ENCODE results near the gene SHLD2. TPM values are rescaled to one million over a fixed set of nuclear protein-coding genes. Genes with fewer than 3 reads are reported as not detected.
A peak's percentile ranks its signal among the peaks of the same experiment; 100 is the strongest.

SHLD2 gene
- total and polyA plus RNA-seq, 10 of the 15 experiments (the other 5 are each of a cell fraction or from before 2014, with no cell fraction given), result 24.5 to 45.3 (median 30.1) TPM

- TF ChIP-seq, protein P1, sequence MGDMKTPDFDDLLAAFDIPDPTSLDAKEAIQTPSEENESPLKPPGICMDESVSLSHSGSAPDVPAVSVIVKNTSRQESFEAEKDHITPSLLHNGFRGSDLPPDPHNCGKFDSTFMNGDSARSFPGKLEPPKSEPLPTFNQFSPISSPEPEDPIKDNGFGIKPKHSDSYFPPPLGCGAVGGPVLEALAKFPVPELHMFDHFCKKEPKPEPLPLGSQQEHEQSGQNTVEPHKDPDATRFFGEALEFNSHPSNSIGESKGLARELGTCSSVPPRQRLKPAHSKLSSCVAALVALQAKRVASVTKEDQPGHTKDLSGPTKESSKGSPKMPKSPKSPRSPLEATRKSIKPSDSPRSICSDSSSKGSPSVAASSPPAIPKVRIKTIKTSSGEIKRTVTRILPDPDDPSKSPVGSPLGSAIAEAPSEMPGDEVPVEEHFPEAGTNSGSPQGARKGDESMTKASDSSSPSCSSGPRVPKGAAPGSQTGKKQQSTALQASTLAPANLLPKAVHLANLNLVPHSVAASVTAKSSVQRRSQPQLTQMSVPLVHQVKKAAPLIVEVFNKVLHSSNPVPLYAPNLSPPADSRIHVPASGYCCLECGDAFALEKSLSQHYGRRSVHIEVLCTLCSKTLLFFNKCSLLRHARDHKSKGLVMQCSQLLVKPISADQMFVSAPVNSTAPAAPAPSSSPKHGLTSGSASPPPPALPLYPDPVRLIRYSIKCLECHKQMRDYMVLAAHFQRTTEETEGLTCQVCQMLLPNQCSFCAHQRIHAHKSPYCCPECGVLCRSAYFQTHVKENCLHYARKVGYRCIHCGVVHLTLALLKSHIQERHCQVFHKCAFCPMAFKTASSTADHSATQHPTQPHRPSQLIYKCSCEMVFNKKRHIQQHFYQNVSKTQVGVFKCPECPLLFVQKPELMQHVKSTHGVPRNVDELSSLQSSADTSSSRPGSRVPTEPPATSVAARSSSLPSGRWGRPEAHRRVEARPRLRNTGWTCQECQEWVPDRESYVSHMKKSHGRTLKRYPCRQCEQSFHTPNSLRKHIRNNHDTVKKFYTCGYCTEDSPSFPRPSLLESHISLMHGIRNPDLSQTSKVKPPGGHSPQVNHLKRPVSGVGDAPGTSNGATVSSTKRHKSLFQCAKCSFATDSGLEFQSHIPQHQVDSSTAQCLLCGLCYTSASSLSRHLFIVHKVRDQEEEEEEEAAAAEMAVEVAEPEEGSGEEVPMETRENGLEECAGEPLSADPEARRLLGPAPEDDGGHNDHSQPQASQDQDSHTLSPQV (IDR thresholded peaks at IDR 0.05), result no peak
- TF ChIP-seq ZZZ3 (IDR thresholded peaks at IDR 0.05; ENCODE audit: control insufficient read depth, insufficient read length, low read depth) (no peak), CHD1 (IDR thresholded peaks at IDR 0.05; ENCODE audit: low read depth, low read length) (no peak), NR2F1 (conservative IDR thresholded peaks at IDR 0.05) (peak; percentile 90), SKIL (IDR thresholded peaks at IDR 0.05; ENCODE audit: low read depth, poor library complexity, severe bottlenecking) (peak; percentile 27), BCL11A (IDR thresholded peaks at IDR 0.05; ENCODE audit: low read depth, low read length) (no peak), ZBED1 (IDR thresholded peaks at IDR 0.05; ENCODE audit: borderline replicate concordance) (no peak), ZNF24 (IDR thresholded peaks at IDR 0.05) (no peak), RCOR1 (conservative IDR thresholded peaks at IDR 0.05; ENCODE audit: low read depth, low read length) (no peak), TCF3 (IDR thresholded peaks at IDR 0.05; ENCODE audit: borderline replicate concordance, insufficient read depth, low read depth, low read length) (no peak), BRCA1 (IDR thresholded peaks at IDR 0.05; ENCODE audit: low read depth, low read length) (no peak), CHD4 (IDR thresholded peaks at IDR 0.05) (no peak), CHD2 (IDR thresholded peaks at IDR 0.05; ENCODE audit: borderline replicate concordance, low read depth, low read length) (no peak), ZNF274 (IDR thresholded peaks at IDR 0.05; ENCODE audit: insufficient read depth, insufficient read length) (no peak), SMAD5 (IDR thresholded peaks at IDR 0.05; ENCODE audit: low read depth) (no peak)
- TF ChIP-seq, protein P2, sequence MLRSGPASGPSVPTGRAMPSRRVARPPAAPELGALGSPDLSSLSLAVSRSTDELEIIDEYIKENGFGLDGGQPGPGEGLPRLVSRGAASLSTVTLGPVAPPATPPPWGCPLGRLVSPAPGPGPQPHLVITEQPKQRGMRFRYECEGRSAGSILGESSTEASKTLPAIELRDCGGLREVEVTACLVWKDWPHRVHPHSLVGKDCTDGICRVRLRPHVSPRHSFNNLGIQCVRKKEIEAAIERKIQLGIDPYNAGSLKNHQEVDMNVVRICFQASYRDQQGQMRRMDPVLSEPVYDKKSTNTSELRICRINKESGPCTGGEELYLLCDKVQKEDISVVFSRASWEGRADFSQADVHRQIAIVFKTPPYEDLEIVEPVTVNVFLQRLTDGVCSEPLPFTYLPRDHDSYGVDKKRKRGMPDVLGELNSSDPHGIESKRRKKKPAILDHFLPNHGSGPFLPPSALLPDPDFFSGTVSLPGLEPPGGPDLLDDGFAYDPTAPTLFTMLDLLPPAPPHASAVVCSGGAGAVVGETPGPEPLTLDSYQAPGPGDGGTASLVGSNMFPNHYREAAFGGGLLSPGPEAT (IDR thresholded peaks at IDR 0.05; ENCODE audit: low read depth), result peak; percentile 47; the same call in 1 of the 2 replicates
- TF ChIP-seq, protein P3, sequence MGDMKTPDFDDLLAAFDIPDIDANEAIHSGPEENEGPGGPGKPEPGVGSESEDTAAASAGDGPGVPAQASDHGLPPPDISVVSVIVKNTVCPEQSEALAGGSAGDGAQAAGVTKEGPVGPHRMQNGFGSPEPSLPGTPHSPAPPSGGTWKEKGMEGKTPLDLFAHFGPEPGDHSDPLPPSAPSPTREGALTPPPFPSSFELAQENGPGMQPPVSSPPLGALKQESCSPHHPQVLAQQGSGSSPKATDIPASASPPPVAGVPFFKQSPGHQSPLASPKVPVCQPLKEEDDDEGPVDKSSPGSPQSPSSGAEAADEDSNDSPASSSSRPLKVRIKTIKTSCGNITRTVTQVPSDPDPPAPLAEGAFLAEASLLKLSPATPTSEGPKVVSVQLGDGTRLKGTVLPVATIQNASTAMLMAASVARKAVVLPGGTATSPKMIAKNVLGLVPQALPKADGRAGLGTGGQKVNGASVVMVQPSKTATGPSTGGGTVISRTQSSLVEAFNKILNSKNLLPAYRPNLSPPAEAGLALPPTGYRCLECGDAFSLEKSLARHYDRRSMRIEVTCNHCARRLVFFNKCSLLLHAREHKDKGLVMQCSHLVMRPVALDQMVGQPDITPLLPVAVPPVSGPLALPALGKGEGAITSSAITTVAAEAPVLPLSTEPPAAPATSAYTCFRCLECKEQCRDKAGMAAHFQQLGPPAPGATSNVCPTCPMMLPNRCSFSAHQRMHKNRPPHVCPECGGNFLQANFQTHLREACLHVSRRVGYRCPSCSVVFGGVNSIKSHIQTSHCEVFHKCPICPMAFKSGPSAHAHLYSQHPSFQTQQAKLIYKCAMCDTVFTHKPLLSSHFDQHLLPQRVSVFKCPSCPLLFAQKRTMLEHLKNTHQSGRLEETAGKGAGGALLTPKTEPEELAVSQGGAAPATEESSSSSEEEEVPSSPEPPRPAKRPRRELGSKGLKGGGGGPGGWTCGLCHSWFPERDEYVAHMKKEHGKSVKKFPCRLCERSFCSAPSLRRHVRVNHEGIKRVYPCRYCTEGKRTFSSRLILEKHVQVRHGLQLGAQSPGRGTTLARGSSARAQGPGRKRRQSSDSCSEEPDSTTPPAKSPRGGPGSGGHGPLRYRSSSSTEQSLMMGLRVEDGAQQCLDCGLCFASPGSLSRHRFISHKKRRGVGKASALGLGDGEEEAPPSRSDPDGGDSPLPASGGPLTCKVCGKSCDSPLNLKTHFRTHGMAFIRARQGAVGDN (IDR thresholded peaks at IDR 0.05), result no peak
Observed at GRCh38 chr10:87092861-87093631, 2.0 kb upstream of the SHLD2 start (continued).

Data from GM12878 (cell line).